GM21447 (cell line): ENCODE data around the gene LAPTM5.
"Not testable (repeated sequence)": the region's sequence is repeated elsewhere in the genome, so short reads cannot be mapped to it uniquely, and the experiment has no call there.

Experiments
- ATAC-seq: cut with Tn5 transposase; IDR thresholded peaks from one replicate; pipeline ENCODE4 v1.9.1; 2021; ENCODE audit not compliant: unreplicated experiment

Gene LAPTM5

GRCh38 chr1:30757352-30758120 lies at the start of gene LAPTM5:
Gene LAPTM5 (minus strand): TSS chr1:30757774. CDS start chr1:30757745, 29 bp downstream.
- no peak for ATAC-seq

- no peak for ATAC-seq
Measured at GRCh38 chr1:30806381-30807317, 49.1 kb upstream of the LAPTM5 start.

- ATAC-seq, result no peak
Measured at GRCh38 chr1:30805304-30806003, 47.9 kb upstream of the LAPTM5 start.

- ATAC-seq, result no peak
Measured at GRCh38 chr1:30804822-30805221, 47.2 kb upstream of the LAPTM5 start.

GRCh38 chr1:30804352-30804751 lies 46.8 kb upstream of the LAPTM5 start:
- no peak for ATAC-seq

GRCh38 chr1:30803562-30803961 lies 46.0 kb upstream of the LAPTM5 start:
- no peak for ATAC-seq

- ATAC-seq, result no peak
Measured at GRCh38 chr1:30801771-30802198, 44.2 kb upstream of the LAPTM5 start.

GRCh38 chr1:30799233-30799511 lies 41.6 kb upstream of the LAPTM5 start:
- no peak for ATAC-seq

GRCh38 chr1:30798389-30799232 lies 41.0 kb upstream of the LAPTM5 start:
- ATAC-seq, result no peak

GRCh38 chr1:30795026-30795425 lies 37.5 kb upstream of the LAPTM5 start:
- no peak for ATAC-seq

- ATAC-seq, result no peak
Measured at GRCh38 chr1:30794260-30794659, 36.7 kb upstream of the LAPTM5 start.

- no peak for ATAC-seq
Measured at GRCh38 chr1:30793209-30793608, 35.6 kb upstream of the LAPTM5 start.

GRCh38 chr1:30791868-30792267 lies 34.3 kb upstream of the LAPTM5 start:
- ATAC-seq, result no peak

GRCh38 chr1:30790850-30791778 lies 33.5 kb upstream of the LAPTM5 start:
- no peak for ATAC-seq

- not testable (repeated sequence) for ATAC-seq
Measured at GRCh38 chr1:30790256-30790525, 32.6 kb upstream of the LAPTM5 start.

- ATAC-seq, result no peak
Measured at GRCh38 chr1:30789388-30790255, 32.0 kb upstream of the LAPTM5 start.

- no peak for ATAC-seq
Measured at GRCh38 chr1:30788580-30789387, 31.2 kb upstream of the LAPTM5 start.
